Panc1 (cell line): Measurements from ENCODE around the gene AIF1. TPM values are rescaled to one million over a fixed set of nuclear protein-coding genes. Genes with fewer than 3 reads are reported as not detected.

Source experiments
- ATAC-seq: fragments of 200-7000 bp; cut with Tn5 transposase; 2 replicates; pipeline ENCODE4 v1.9.1; 2020; ENCODE audit warnings: mild to moderate bottlenecking, moderate library complexity
- BruUV-seq: library from RNA; stranded (reverse); fragments of 400-500 nt; replicated peaks from 2 replicates; lab custom pipeline; 2021; lab: Mats Ljungman, UMichigan
- CTCF ChIA-PET: fragments of 300-600 bp; sonication (Branson Sonifier 250); formaldehyde crosslinking; loops from one replicate; lab custom pipeline; 2022; ENCODE audit warnings: antibody characterized with exemption; lab: Charles Lee
- POLR2A ChIA-PET: fragments of 300-600 bp; sonication (Branson Sonifier 250); formaldehyde crosslinking; loops from one replicate; lab custom pipeline; 2022; ENCODE audit warnings: antibody characterized with exemption; lab: Charles Lee
- DNase-seq: peaks from one replicate; pipeline ENCODE4 v3.0.0-alpha.2; 2010; ENCODE audit warnings: low read depth, low spot score
- H3K27ac ChIP-seq: 2 replicates; pipeline ENCODE4 v1.5.1; 2011; ENCODE audit warnings: mild to moderate bottlenecking, low read length, inconsistent platforms
- H3K27me3 ChIP-seq: fragments of 200-500 bp; sonication (Bioruptor generic); 2 replicates; pipeline ENCODE4 v1.6.0; 2014; ENCODE audit warnings: low read length, inconsistent platforms; ENCODE audit not compliant: control insufficient read depth, insufficient read depth
- H3K36me3 ChIP-seq: fragments of 200-500 bp; sonication (Bioruptor generic); 2 replicates; pipeline ENCODE4 v1.5.1; 2014; ENCODE audit warnings: inconsistent platforms, mild to moderate bottlenecking, low read length, moderate library complexity; ENCODE audit not compliant: control insufficient read depth, insufficient read depth
- H3K4me1 ChIP-seq: 2 replicates; pipeline ENCODE4 v1.5.1; 2011; ENCODE audit warnings: inconsistent platforms, mild to moderate bottlenecking, low read length, moderate library complexity; ENCODE audit not compliant: control insufficient read depth, insufficient read depth
- H3K4me3 ChIP-seq, 2 experiments: 2 replicates each; pipeline ENCODE4 v1.5.1; 2011 to 2012; ENCODE audit warnings: low read depth in 2 of 2, low read length in 2 of 2, mild to moderate bottlenecking in 2 of 2, inconsistent platforms in 1 of 2, moderate library complexity in 1 of 2
- H3K9me3 ChIP-seq: fragments of 200-500 bp; sonication (Bioruptor generic); 2 replicates; pipeline ENCODE4 v1.5.1; 2014; ENCODE audit warnings: low read depth, mild to moderate bottlenecking, inconsistent platforms, low read length, moderate library complexity; ENCODE audit not compliant: control insufficient read depth, insufficient read depth
- POLR2AphosphoS5 ChIP-seq: IDR thresholded peaks from 2 replicates; pipeline ENCODE4 v1.6.1; 2012; ENCODE audit warnings: mild to moderate bottlenecking, low read depth, low read length, moderate library complexity
- REST ChIP-seq, 2 experiments: IDR thresholded peaks; 2 replicates each; pipeline ENCODE4 v1.6.1; 2011 to 2012; ENCODE audit warnings: low read depth in 2 of 2, control low read depth in 1 of 2, low read length in 1 of 2, mild to moderate bottlenecking in 1 of 2, moderate library complexity in 1 of 2; ENCODE audit not compliant: insufficient read depth in 1 of 2
- SIN3A ChIP-seq: IDR thresholded peaks from 2 replicates; pipeline ENCODE4 v1.6.1; 2012; ENCODE audit warnings: low read depth, mild to moderate bottlenecking, low read length, moderate library complexity, borderline replicate concordance; ENCODE audit not compliant: insufficient read depth
- TCF7L2 ChIP-seq: IDR thresholded peaks from 2 replicates; pipeline ENCODE4 v1.6.1; 2011; ENCODE audit warnings: mild to moderate bottlenecking, low read depth, low read length, inconsistent platforms
- in situ Hi-C: cut with HindIII; loops from 2 replicates; pipeline ENCODE4 v1.10.0; 2016; ENCODE audit warnings: low sequenced_read_pairs, low pct_unique_long_range_greater_than_20kb
- intact Hi-C: fragments of 100-400 bp; cut with micrococcal nuclease; formaldehyde crosslinking; loops from one replicate; pipeline ENCODE4 v1.10.0; 2022; ENCODE audit not compliant: unreplicated experiment
- total RNA-seq: library from RNA; stranded (reverse); gene quantifications from one replicate; pipeline ENCODE4 v1.2.1, GENCODE V29; 2021; ENCODE audit not compliant: unreplicated experiment
- TF ChIP-seq, protein P1 (sequence below): fragments of 450-650 bp; IDR thresholded peaks from 2 replicates; pipeline ENCODE4 v1.5.1; 2017; ENCODE audit warnings: mild to moderate bottlenecking

Gene AIF1
- total RNA-seq, 1 experiment from 2014 or later, result 0.44 TPM

- peaks cover 34% of the 10 kb centered on the region for H3K4me1 ChIP-seq
- in situ Hi-C loops, result no loop called here
- no peak overlapping the region for H3K4me3 ChIP-seq
- no peaks in the 10 kb centered on the region for H3K9me3 ChIP-seq
- ChIA-PET CTCF (no interaction called here), POLR2A (interaction anchor here (2.3 kb wide), 1 partner anchor 9 kb away, joined by 10 read pairs; the partner anchor contains the start of gene BAG6)
- peaks cover 15% of the 10 kb centered on the region; the same call in 1 of the 2 replicates for H3K36me3 ChIP-seq
- TF ChIP-seq TCF7L2, result no peak
- TF ChIP-seq SIN3A, result no peak
- TF ChIP-seq POLR2AphosphoS5, result no peak
- no peak for TF ChIP-seq REST (IDR thresholded peaks at IDR 0.05; ENCODE audit: insufficient read depth in 1 of 2, low read depth in 2 of 2, low read length in 1 of 2)
- TF ChIP-seq, protein P1, sequence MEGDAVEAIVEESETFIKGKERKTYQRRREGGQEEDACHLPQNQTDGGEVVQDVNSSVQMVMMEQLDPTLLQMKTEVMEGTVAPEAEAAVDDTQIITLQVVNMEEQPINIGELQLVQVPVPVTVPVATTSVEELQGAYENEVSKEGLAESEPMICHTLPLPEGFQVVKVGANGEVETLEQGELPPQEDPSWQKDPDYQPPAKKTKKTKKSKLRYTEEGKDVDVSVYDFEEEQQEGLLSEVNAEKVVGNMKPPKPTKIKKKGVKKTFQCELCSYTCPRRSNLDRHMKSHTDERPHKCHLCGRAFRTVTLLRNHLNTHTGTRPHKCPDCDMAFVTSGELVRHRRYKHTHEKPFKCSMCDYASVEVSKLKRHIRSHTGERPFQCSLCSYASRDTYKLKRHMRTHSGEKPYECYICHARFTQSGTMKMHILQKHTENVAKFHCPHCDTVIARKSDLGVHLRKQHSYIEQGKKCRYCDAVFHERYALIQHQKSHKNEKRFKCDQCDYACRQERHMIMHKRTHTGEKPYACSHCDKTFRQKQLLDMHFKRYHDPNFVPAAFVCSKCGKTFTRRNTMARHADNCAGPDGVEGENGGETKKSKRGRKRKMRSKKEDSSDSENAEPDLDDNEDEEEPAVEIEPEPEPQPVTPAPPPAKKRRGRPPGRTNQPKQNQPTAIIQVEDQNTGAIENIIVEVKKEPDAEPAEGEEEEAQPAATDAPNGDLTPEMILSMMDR, result no peak
- no TSS peak for BruUV-seq
- no peak for DNase-seq
- no peaks in the 10 kb centered on the region for H3K27me3 ChIP-seq
- intact Hi-C loops, result no loop called here
- no peak for ATAC-seq
- H3K27ac ChIP-seq, result no peak overlapping the region
Measured at GRCh38 chr6:31662124-31662723, 47.2 kb downstream of the AIF1 start.

GRCh38 chr6:31663126-31663960 is 48.3 kb downstream of the AIF1 start:
- ChIA-PET POLR2A (interaction anchor here (1.1 kb wide), 1 partner anchor 10 kb away, joined by 5 read pairs; the partner anchor contains the start of gene BAG6), CTCF (no interaction called here)
- Histone ChIP-seq H3K27me3 (no peaks in the 10 kb centered on the region), H3K4me3 (peak overlapping the region; percentile 76 to 94), H3K36me3 (peaks cover 19% of the 10 kb centered on the region; the same call in 1 of the 2 replicates), H3K9me3 (no peaks in the 10 kb centered on the region), H3K4me1 (peaks cover 25% of the 10 kb centered on the region), H3K27ac (peak overlapping the region; percentile 94)
- no peak for DNase-seq
- intact Hi-C loops (no loop called here), in situ Hi-C loops (no loop called here)
- no TSS peak for BruUV-seq
- TF ChIP-seq POLR2AphosphoS5, result no peak
- TF ChIP-seq, protein P1, result no peak
- TF ChIP-seq SIN3A, result no peak
- no peak for TF ChIP-seq REST (IDR thresholded peaks at IDR 0.05; ENCODE audit: insufficient read depth in 1 of 2, low read depth in 2 of 2, low read length in 1 of 2)
- no peak for TF ChIP-seq TCF7L2
- no peak for ATAC-seq
